Thyroid gland (tissue), 4 donors: Measurements from ENCODE around the gene FAM181A.

ENCODE experiments used
- POLR2A ChIP-seq, 2 donors: fragments of 450-650 bp; IDR thresholded peaks; one replicate each; pipeline ENCODE4 v1.6.1; 2017; ENCODE audit warnings: antibody characterized with exemption in 2 of 2, mild to moderate bottlenecking in 2 of 2, moderate library complexity in 1 of 2
- TF ChIP-seq, protein P1 (sequence below), 6 experiments: fragments of 200-600 bp in 3 of 6; fragments of 450-650 bp in 3 of 6; sonication (generic) in 3 of 6; IDR thresholded peaks; one replicate each; pipeline ENCODE4 v1.5.1; 2016 to 2019; ENCODE audit warnings: antibody characterized with exemption in 6 of 6, mild to moderate bottlenecking in 2 of 6, inconsistent platforms in 1 of 6, moderate library complexity in 1 of 6

DNA sequence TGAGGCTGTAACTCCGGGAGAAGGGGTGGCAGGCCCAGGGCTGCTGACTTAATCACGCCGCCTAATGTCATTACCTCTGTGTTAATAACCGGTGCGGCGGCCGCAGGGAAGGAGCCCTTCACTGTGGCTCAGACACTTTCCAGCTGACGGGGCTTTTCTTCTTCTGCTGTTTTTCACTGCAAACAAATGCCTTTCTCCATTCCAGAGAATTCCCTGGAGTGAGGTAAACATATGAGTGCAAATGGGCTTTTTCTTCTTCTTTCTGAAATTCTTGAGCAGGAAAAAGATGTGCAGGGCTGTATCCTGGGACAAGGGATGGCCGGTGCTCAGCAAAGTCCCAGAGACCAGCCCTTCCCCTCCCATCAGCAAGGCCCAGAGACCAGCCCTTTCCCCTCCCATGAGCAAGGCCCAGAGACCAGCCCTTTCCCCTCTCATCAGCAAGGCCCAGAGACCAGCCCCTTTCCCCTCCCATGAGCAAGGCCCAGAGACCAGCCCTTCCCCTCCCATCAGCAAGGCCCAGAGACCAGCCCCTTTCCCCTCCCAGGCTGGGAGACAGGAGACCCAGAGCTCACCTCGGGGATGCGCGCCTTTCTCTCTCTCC lies 33.4 kb upstream of the FAM181A start:
- TF ChIP-seq, protein P1, sequence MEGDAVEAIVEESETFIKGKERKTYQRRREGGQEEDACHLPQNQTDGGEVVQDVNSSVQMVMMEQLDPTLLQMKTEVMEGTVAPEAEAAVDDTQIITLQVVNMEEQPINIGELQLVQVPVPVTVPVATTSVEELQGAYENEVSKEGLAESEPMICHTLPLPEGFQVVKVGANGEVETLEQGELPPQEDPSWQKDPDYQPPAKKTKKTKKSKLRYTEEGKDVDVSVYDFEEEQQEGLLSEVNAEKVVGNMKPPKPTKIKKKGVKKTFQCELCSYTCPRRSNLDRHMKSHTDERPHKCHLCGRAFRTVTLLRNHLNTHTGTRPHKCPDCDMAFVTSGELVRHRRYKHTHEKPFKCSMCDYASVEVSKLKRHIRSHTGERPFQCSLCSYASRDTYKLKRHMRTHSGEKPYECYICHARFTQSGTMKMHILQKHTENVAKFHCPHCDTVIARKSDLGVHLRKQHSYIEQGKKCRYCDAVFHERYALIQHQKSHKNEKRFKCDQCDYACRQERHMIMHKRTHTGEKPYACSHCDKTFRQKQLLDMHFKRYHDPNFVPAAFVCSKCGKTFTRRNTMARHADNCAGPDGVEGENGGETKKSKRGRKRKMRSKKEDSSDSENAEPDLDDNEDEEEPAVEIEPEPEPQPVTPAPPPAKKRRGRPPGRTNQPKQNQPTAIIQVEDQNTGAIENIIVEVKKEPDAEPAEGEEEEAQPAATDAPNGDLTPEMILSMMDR (IDR thresholded peaks at IDR 0.05): no peak
- no peak for TF ChIP-seq POLR2A (IDR thresholded peaks at IDR 0.05)
